DMS79 (cell line): ENCODE measurements around the gene HNRNPA1L2.
"Not testable (repeated sequence)": the region's sequence is repeated elsewhere in the genome, so short reads cannot be mapped to it uniquely, and the experiment has no call there.

Experiments used
- DNase-seq: peaks from one replicate; lab custom pipeline; 2025; lab: John Stamatoyannopoulos, UW

The HNRNPA1L2 gene

DNA sequence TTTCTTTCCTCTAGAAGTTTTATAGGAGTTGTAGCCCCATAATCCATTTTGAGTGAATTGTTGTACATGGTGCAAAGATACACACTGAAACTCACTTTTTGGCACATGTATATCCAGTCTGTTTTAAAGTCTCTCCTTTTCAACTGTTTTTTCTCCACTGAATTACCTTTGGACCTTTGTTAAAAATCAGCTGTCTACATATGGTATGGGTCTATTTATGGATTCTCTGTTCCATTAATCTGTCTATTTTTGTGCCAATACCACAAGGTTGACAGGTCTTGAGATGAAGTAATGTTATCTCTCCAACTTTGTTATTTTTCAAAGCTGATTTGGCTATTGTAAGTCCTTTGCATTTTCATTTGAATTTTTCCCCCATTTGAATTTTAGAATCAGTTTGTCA is 4.7 kb downstream of the HNRNPA1L2 start:
- DNase-seq: no peak

DNA sequence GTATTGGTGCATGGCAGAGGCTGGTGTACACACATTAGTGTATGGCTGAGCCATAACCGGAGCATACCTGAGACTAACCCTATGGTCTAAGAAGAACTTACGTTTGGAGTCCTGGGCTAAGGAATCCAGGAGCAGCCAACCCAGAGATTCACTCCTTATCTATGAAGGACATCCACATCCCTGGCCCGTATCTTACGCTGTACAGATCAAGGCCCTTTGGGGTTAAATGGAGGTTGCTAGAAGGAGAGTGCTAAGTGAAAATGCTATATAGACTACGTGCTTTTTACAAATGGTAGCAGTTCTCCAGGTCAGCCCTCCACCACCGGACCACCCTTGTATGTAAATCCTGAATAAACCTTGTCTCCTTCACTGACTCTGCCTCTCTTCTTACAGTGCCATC is 8.5 kb downstream of the HNRNPA1L2 start:
- no peak for DNase-seq

DNA sequence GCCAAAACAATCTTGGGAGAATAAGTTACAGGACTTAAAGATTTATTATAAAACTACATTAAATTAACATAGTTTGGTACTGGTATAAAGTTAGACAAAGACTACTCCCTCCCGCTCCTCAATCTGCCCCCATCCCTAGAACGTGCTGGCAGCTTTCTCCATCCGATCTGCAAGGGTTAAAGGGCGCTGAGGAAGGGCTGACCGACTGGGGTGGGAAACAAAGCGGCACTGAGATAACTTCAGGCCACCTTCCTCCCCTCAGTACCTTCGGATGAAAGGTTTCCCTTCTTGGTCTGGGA is 9.6 kb downstream of the HNRNPA1L2 start:
- DNase-seq: no peak

DNA sequence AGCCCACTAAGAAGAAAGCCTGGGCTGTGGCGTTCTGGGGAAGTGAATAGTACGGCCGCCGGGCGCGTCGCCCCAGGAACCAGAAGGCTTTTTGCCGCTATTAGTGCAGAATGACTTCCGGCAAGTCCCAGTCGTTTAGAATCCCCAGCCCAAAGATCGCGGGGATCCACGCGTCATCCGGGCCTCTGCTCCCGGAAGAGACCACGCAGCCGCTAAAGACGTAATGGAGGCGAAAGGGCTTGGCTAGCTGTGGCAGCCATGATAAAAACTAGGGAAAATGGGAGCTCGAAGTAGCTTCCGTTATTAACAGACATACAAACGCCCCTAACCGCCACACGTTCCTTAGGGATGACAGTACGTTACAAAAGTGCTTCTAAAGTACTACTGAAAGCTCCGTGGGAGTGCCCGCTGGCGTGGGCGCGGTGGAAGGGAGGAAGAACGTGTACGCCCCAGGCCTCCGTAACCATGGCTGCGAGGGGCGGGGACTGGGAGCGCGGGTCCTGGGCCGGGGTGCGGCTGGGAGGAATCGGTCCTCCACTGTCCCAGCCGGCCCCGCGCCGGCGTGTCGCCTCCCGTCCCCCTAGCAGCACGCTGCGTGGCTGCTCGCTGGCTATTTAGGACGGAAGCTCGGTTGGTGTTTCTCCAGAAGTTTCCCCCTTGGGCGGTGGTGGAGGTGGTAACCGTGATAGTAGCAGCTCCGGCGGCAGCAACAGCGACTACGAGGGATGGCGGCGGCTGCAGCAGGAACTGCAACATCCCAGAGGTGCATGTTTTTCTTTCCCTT is 10.2 kb downstream of the HNRNPA1L2 start, which contains the start of gene SUGT1:
TSS of gene SUGT1 (plus strand) at position 641 of the 784 bp plus-strand sequence. CDS start at position 726, 85 bp downstream.
- peak; percentile 93 for DNase-seq

DNA sequence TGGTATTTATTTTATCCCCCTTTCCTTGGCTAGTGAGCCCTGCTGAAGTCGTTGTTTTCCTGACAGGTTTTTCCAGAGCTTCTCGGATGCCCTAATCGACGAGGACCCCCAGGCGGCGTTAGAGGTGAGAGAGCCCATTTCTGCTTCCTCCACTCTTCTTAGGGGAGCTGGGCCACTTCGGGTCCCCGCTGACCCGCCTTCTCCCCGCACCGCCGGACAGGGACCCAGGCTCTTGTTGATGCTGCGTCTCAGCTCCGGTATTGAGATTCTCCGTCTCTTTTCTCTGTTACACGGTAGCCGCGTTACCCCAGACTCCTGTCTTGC is 10.7 kb downstream of the HNRNPA1L2 start:
- no peak for DNase-seq

DNA sequence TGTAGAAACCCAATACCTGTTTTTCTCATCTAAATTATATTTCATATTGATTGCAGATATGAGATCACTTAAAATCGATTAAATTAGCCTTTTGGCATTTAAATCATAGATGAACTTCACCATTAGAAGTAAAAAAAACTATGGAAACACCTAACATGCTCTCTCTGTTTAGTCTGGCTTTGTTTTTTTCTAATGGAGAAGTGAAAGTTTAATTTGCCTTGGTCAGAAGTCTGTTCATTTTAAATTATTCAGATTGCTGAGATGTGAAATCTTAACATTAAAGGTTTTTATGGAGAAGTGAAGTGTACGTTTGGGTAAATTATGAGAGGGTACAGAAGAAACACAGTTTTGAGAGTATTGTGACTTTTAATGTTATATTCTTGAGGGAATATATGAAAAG is 17.1 kb downstream of the HNRNPA1L2 start:
- no peak for DNase-seq

DNA sequence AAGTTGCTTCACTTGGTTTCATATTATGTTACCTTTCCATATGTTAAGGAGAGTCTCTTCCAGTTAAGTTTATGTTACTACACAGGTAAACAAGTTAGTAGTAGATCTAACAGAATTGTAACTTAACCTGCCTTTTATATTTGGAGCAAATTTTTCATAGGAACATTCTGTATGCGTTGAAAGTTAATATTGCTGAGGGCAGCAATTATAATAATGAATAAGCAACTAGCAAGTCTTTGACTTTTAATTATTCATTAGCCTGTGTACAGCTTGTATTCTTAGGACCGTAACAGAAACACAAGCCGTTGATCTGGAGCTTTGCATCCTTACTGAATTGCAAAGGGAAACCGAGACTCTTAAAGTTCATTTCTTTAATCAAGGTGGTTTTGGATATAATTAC is 22.0 kb downstream of the HNRNPA1L2 start:
- DNase-seq: no peak

DNA sequence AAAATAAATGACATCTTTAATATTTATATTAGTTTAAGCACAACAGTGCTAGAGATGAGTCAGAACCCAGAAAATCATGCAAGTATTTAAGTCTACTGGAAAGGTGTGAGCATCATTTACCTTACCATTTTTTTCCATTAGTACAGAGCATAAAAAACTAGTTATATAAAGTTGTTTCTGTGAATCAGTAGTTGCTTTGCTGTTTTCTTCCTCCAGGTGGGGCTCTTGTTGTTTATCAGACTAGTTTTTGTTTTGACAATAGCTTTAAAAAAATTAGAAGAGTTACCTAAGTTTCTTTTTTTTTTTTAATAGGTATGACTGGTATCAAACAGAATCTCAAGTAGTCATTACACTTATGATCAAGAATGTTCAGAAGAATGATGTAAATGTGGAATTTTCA is 23.1 kb downstream of the HNRNPA1L2 start:
- DNase-seq: peak; percentile 1

DNA sequence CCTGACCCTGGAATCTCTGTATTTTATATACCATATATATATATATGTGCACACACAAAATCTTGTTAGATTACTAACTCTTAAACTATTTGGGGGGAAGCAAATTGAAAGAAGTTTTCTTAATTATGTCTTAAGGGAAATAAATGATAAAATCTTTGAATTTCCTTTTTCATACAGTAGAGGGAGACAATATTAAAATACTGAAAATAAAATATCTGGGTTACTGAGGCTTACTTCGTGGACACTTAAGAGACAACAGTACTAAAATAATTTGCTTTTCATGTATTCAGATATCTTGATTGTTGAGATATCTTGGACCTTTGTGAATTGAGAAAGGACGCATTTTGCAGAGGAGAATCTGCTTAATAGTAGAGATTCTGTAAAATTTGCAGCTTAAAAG is 27.4 kb downstream of the HNRNPA1L2 start:
- no peak for DNase-seq

DNA sequence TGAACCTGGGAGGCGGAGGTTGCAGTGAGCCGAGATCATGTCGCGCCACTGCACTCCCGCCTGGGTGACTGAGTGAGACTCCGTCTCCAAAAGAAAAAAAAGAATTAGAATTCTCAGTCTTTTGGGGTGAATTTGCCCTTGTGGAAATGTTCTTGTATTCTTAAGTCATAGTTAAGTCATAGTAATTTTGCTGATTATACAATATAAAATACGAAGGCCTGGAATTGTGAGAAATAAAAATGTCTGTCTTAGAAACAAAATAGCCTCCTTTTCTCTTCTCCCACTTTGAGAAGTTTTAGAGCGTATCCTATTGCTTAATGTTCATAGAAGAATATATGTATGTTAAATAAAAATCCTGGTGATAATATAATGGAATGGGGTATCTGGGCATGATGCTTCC is 28.5 kb downstream of the HNRNPA1L2 start:
- no peak for DNase-seq

DNA sequence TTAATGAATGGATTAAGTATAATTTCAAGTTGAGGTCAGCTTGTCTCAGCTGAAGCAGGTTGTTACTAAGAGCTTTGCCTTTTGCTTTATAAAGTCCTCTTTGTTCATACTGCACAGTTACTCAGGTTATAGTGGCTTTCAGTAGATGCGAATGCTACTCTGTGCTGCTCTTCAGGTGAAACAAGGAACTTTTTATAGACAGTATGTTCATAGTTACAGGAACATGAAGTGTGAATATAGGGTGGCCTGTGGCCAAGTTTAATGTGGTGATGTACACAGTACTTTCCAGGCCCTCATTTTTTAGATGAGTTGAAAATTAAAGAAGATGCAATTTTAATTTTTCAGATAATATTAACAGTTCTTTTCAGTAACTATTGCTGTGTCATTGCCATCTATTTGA is 31.2 kb downstream of the HNRNPA1L2 start:
- DNase-seq: peak; percentile 20

DNA sequence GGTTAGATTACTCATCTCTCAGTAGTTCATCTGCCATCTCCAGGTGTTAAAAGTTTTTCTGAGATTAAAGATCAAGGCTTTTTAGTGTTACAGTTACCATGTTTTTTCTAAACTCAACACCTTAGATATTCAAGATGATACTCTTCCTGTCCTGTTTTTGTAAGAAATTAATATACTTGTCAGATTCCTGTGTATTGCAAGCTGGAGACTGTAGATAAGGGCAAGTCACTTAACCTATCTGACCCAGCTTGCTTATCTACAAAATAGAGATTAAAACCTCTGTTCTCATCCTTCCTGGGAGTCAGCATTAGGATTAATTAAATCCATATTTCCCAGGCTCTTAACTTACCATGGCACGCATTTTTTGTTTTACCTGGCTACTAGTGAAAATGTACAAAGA is 35.6 kb downstream of the HNRNPA1L2 start:
- no peak for DNase-seq

DNA sequence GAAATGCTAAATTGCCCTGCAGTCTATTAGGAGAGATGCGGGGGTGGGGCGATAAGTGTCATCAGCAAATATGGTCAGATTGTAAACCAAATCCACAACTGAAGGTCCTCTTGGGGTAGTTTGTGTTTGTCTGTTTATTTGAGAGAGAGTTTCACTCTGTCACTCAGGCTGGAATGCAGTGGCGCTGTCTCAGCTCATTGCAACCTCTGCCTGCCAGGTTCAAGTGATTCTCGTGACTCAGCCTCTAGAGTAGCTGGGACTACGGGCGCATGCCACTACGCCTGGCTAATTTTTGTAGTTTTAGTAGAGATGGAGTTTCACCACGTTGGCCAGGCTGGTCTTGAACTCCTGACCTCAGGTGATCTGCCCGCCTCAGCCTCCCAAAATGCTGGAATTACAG is 43.6 kb downstream of the HNRNPA1L2 start:
- not testable (repeated sequence) for DNase-seq

DNA sequence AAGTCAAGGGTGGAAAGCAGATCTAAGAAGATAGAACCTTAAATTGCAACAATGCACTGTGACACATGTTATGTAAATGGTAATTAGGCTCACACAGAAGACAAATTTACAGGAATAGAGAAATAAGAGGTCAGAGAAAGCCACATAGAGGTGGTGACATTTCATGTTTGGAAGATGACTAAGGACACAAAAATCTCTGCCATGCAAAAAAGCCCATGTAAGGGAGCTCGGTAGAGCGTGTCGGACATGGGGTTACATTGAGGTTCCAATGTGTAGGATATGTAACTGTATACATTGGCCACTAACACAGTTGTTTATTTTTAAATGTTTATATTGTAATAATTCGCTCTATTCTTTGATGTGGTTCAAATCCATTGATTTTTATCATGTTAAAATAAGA is 44.1 kb downstream of the HNRNPA1L2 start:
- DNase-seq: no peak
